ENCODE data around the gene ZNF300.
"Not testable (repeated sequence)": the region's sequence is repeated elsewhere in the genome, so short reads cannot be mapped to it uniquely, and the experiment has no call there.

The ZNF300 gene

GRCh38 chr5:150845185-150845859, 59.5 kb downstream of the ZNF300 start:
- not testable (repeated sequence) for DNase-seq (ENCODE audit: low read depth in 2 of 2)

Measured in stimulated activated CD4-positive, alpha-beta T cell treated with anti-CD3 and anti-CD28 coated beads, Interleukin-1b, Interleukin-23, amount 100 ng/mL, for 4 hours (primary cell).